Endothelial cell of umbilical vein (primary cell): ENCODE data around the gene PPP1R13L. TPM values are rescaled to one million over a fixed set of nuclear protein-coding genes. Genes with fewer than 3 reads are reported as not detected.

Experiments
- BruUV-seq: library from RNA; stranded (reverse); fragments of 400-500 nt; replicated peaks from 2 replicates; lab custom pipeline; 2021; lab: Mats Ljungman, UMichigan
- CTCF ChIA-PET: fragments of 300-600, 350-600 bp; sonication (Branson Sonifier 250); formaldehyde crosslinking; loops from one replicate; lab custom pipeline; 2021; ENCODE audit warnings: antibody characterized with exemption, inconsistent platforms; lab: Charles Lee
- POLR2A ChIA-PET: fragments of 300-600, 350-600 bp; sonication (Branson Sonifier 250); formaldehyde crosslinking; loops from one replicate; lab custom pipeline; 2021; ENCODE audit warnings: antibody characterized with exemption, inconsistent platforms; lab: Charles Lee
- DNase-seq: peaks from one replicate; pipeline ENCODE4 v3.0.0-alpha.2; 2011; ENCODE audit warnings: low read depth, low spot score
- FAIRE-seq: peaks from 2 replicates; lab custom pipeline; 2011; peaks lifted over from hg19 to GRCh38; lab: Jason Lieb, UNC
- H2AFZ ChIP-seq: 2 replicates; pipeline ENCODE4 v1.6.0; 2012; ENCODE audit warnings: low read depth, low read length, control low read depth, inconsistent platforms
- H3K27ac ChIP-seq: 2 replicates; pipeline ENCODE4 v1.5.1; 2011; ENCODE audit warnings: low read depth, mild to moderate bottlenecking, control low read depth, low read length, moderate library complexity; ENCODE audit not compliant: insufficient read depth
- H3K27me3 ChIP-seq, 2 experiments: 2 replicates each; pipeline versions ENCODE4 v1.6.0 to v1.6.1; 2011; ENCODE audit warnings: low read length in 2 of 2, mixed read lengths in 1 of 2; ENCODE audit not compliant: control insufficient read depth in 2 of 2, insufficient read depth in 2 of 2
- H3K36me3 ChIP-seq, 2 experiments: 2 replicates in 1 of 2; 3 replicates in 1 of 2; pipeline ENCODE4 v1.5.1; 2011; ENCODE audit warnings: low read length in 2 of 2, mild to moderate bottlenecking in 1 of 2, moderate library complexity in 1 of 2; ENCODE audit not compliant: control insufficient read depth in 2 of 2, insufficient read depth in 2 of 2; ENCODE audit errors: extremely low read depth in 1 of 2
- H3K4me1 ChIP-seq: 3 replicates; pipeline ENCODE4 v1.5.1; 2011; ENCODE audit warnings: mild to moderate bottlenecking, low read length; ENCODE audit not compliant: control insufficient read depth, insufficient read depth; ENCODE audit errors: extremely low read depth
- H3K4me2 ChIP-seq: 2 replicates; pipeline ENCODE4 v1.6.1; 2011; ENCODE audit warnings: low read length, control low read depth, mixed read lengths; ENCODE audit not compliant: insufficient read depth
- H3K4me3 ChIP-seq, 3 experiments: fragments of 200-600 bp in 1 of 3; sonication (generic), shearing (Covaris generic) in 1 of 3; replicated peaks in 1 of 3; 2 replicates each; pipeline ENCODE4 v1.5.1; 2011 to 2016; ENCODE audit warnings: control low read depth in 3 of 3, low read length in 3 of 3, mild to moderate bottlenecking in 2 of 3, inconsistent platforms in 1 of 3, low read depth in 1 of 3, moderate library complexity in 1 of 3; ENCODE audit not compliant: insufficient read depth in 1 of 3
- H3K79me2 ChIP-seq: 2 replicates; pipeline ENCODE4 v1.6.0; 2012; ENCODE audit warnings: low read length, inconsistent platforms; ENCODE audit not compliant: control insufficient read depth, insufficient read depth
- H3K9ac ChIP-seq: replicated peaks from 2 replicates; pipeline ENCODE3; 2011; ENCODE audit warnings: low read length, control low read depth; ENCODE audit not compliant: insufficient read depth; ENCODE audit errors: extremely low read depth
- H3K9me1 ChIP-seq: replicated peaks from 3 replicates; pipeline ENCODE4 v1.6.0; 2011; ENCODE audit warnings: mild to moderate bottlenecking, low read length; ENCODE audit not compliant: control insufficient read depth, insufficient read depth; ENCODE audit errors: extremely low read depth
- H3K9me3 ChIP-seq: replicated peaks from 2 replicates; pipeline ENCODE4 v1.5.1; 2012; ENCODE audit warnings: low read length, inconsistent platforms; ENCODE audit not compliant: control insufficient read depth, insufficient read depth
- H4K20me1 ChIP-seq: replicated peaks from 2 replicates; pipeline ENCODE3; 2011; ENCODE audit warnings: mild to moderate bottlenecking, low read length; ENCODE audit not compliant: control insufficient read depth, insufficient read depth; ENCODE audit errors: extremely low read depth
- CTCF ChIP-seq, 2 donors: IDR thresholded peaks; 1 replicate in 1 of 2; 2 replicates in 1 of 2; pipeline ENCODE4 v1.5.1; 2011; ENCODE audit warnings: low read length in 2 of 2, mild to moderate bottlenecking in 2 of 2, moderate library complexity in 2 of 2, control low read depth in 1 of 2, inconsistent platforms in 1 of 2, low read depth in 1 of 2; ENCODE audit not compliant: insufficient read depth in 1 of 2; ENCODE audit errors: extremely low read depth in 1 of 2
- EZH2 ChIP-seq: IDR thresholded peaks from 2 replicates; pipeline ENCODE4 v1.6.1; 2012; ENCODE audit warnings: borderline replicate concordance, low read depth, mild to moderate bottlenecking, moderate library complexity, low read length, inconsistent platforms; ENCODE audit not compliant: severe bottlenecking
- FOS ChIP-seq: IDR thresholded peaks from 2 replicates; pipeline ENCODE4 v1.6.1; 2011; ENCODE audit warnings: mild to moderate bottlenecking, low read length, moderate library complexity, borderline replicate concordance; ENCODE audit not compliant: insufficient read depth
- GATA2 ChIP-seq: IDR thresholded peaks from 2 replicates; pipeline ENCODE4 v1.7.0; 2011; ENCODE audit warnings: low read depth, mild to moderate bottlenecking, moderate library complexity, mixed read lengths, low read length; ENCODE audit not compliant: insufficient read length, insufficient read depth
- JUN ChIP-seq: IDR thresholded peaks from 2 replicates; pipeline ENCODE4 v1.6.1; 2011; ENCODE audit warnings: borderline replicate concordance, low read depth; ENCODE audit not compliant: insufficient read length, insufficient read depth
- MAX ChIP-seq: IDR thresholded peaks from 2 replicates; pipeline ENCODE4 v1.6.1; 2011; ENCODE audit not compliant: insufficient read depth, insufficient read length
- MYC ChIP-seq: IDR thresholded peaks from one replicate; pipeline ENCODE4 v1.6.1; 2011; ENCODE audit warnings: mild to moderate bottlenecking, low read depth, low read length
- POLR2A ChIP-seq: IDR thresholded peaks from 2 replicates; pipeline ENCODE4 v1.6.1; 2012; ENCODE audit warnings: low read depth, mild to moderate bottlenecking, control low read depth, low read length
- POLR2AphosphoS5 ChIP-seq: IDR thresholded peaks from 2 replicates; pipeline ENCODE4 v1.6.1; 2012; ENCODE audit warnings: low read depth, mild to moderate bottlenecking, control low read depth, low read length, moderate library complexity; ENCODE audit not compliant: insufficient read depth
- dilution Hi-C: fragments of 300-500 bp; cut with MboI; formaldehyde crosslinking; loops from one replicate; pipeline ENCODE4 v1.15.0; 2019; ENCODE audit warnings: low sequenced_read_pairs; ENCODE audit not compliant: extremely low pct_ligation_motif_present
- intact Hi-C: fragments of 100-400 bp; cut with micrococcal nuclease; formaldehyde crosslinking; loops from one replicate; pipeline ENCODE4 v1.10.0; 2022
- polyA plus RNA-seq, 4 experiments: library from polyadenylated mRNA; depleted of rRNA in 3 of 4; stranded (reverse) in 3 of 4; unstranded in 1 of 4; fragments of >200 nt; gene quantifications; 2 replicates each; pipeline versions ENCODE4 v1.2.1 to v1.2.3, GENCODE V29; 2011 to 2012; ENCODE audit warnings: missing spikeins in 1 of 4
- total RNA-seq: library from RNA; stranded (reverse); gene quantifications from 2 replicates; pipeline ENCODE4 v1.2.3, GENCODE V29; 2021

Gene PPP1R13L
- total and polyA plus RNA-seq, 2 donors (not counting 3 experiments of a cell fraction or from before 2014, with no cell fraction given) = 28.5 to 77.4 TPM

GRCh38 chr19:45400192-45400591, 4.7 kb downstream of the PPP1R13L start:
- peaks cover 41% of the 10 kb centered on the region for H3K79me2 ChIP-seq
- no peak overlapping the region for H3K9ac ChIP-seq
- FAIRE-seq = no peak
- dilution Hi-C loops = no loop called here
- DNase-seq = no peak
- H3K4me1 ChIP-seq = peaks cover 25% of the 10 kb centered on the region
- no peaks in the 10 kb centered on the region for H3K9me3 ChIP-seq
- H3K4me2 ChIP-seq = no peak overlapping the region
- no peaks in the 10 kb centered on the region for H4K20me1 ChIP-seq
- peaks cover 2 to 8% of the 10 kb centered on the region in 2 experiments for H3K36me3 ChIP-seq
- H3K27me3 ChIP-seq = no peaks in the 10 kb centered on the region
- CTCF ChIA-PET = interaction anchor here (0.8 to 6.6 kb wide), 2 partner anchors 24 to 39 kb away, joined by 3 to 61 read pairs; partner anchors contain the start of gene ERCC1
- no peak overlapping the region for H3K4me3 ChIP-seq
- no peaks in the 10 kb centered on the region for H3K9me1 ChIP-seq
- TF ChIP-seq GATA2 (no peak), JUN (no peak), FOS (no peak), POLR2A (no peak), CTCF (IDR thresholded peaks at IDR 0.05; ENCODE audit: extremely low read depth in 1 of 2, insufficient read depth in 1 of 2, low read depth in 1 of 2, low read length in 2 of 2) (no peak), POLR2AphosphoS5 (no peak), MAX (no peak), MYC (no peak), EZH2 (no peak)
- intact Hi-C loops = no loop called here
- no peak overlapping the region for H2AFZ ChIP-seq
- BruUV-seq = no TSS peak
- POLR2A ChIA-PET = no interaction called here
- H3K27ac ChIP-seq = no peak overlapping the region
